ENCODE data around the gene PACRG.

PACRG gene

DNA sequence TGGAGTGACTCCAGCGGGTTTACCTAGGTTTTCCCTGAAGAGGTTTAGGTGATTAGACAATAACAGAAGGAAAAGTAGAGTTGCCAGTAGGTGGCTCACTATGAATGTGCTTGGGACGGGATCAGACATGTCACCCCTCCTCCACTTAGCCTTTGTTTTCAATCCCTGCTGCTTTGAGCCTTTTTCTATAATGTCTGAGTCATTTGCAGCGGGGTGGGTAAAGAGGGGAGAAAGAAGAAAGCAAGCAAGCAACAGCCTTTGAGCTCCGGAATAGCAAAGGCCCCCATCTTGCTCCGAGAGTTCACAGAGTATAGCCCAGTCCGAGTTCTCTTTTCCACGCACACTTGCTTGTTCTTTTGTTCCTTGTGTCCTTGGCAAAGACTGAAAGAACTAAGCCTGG, 129.1 kb downstream of the PACRG start:
- TF ChIP-seq, protein P1, sequence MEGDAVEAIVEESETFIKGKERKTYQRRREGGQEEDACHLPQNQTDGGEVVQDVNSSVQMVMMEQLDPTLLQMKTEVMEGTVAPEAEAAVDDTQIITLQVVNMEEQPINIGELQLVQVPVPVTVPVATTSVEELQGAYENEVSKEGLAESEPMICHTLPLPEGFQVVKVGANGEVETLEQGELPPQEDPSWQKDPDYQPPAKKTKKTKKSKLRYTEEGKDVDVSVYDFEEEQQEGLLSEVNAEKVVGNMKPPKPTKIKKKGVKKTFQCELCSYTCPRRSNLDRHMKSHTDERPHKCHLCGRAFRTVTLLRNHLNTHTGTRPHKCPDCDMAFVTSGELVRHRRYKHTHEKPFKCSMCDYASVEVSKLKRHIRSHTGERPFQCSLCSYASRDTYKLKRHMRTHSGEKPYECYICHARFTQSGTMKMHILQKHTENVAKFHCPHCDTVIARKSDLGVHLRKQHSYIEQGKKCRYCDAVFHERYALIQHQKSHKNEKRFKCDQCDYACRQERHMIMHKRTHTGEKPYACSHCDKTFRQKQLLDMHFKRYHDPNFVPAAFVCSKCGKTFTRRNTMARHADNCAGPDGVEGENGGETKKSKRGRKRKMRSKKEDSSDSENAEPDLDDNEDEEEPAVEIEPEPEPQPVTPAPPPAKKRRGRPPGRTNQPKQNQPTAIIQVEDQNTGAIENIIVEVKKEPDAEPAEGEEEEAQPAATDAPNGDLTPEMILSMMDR (IDR thresholded peaks at IDR 0.05; ENCODE audit: low read depth, low read length): peak; percentile 19
- TF ChIP-seq POLR2A (IDR thresholded peaks at IDR 0.05; ENCODE audit: extremely low read depth, insufficient read length): no peak
- DNase-seq (ENCODE audit: low read depth): peak; percentile 61
- H3K4me3 ChIP-seq (ENCODE audit: low read depth, low read length): no peak overlapping the region

DNA sequence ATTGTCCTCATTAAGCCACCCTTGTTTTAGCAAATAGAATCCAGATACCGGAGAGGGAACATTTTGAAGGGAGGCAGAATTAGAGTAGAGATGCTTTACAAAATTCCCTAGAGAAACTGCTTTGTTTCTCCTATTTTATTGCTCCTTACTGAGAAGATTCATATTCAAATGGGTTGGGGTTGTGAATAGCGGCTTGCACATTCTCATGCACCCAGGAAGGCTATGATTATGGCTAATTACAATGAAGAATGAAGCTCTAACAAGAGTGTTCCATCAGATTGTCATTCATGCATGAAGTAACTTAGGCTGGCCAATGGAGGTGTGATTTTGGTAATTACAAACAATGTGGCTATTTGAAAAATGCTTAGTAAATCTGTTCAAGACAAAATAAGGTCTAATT, 129.6 kb downstream of the PACRG start:
- no peak for DNase-seq (ENCODE audit: low read depth)
- TF ChIP-seq, protein P1 (IDR thresholded peaks at IDR 0.05; ENCODE audit: low read depth, low read length): no peak
- H3K4me3 ChIP-seq (ENCODE audit: low read depth, low read length): no peak overlapping the region

DNA sequence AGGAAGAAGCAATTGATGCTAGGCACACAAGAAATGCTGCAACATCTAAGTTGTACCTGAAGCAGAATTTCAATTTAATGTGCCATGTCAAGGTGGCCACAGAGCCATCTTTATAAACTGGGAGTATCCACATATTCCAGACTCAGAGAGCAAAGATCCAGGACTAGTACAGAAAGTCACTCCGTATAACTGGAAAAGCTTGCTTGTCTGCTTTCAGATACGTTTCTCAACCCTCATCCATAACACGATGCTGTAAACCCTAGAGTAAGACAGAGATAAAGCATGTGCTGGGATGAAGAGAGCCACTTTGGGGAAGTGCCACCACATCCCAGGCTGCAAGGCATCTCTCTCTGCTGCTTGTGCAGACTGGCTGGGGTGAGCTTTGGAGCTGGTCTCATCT, 134.7 kb downstream of the PACRG start:
- no peak for DNase-seq (ENCODE audit: low read depth)
- TF ChIP-seq MYC (IDR thresholded peaks at IDR 0.05; ENCODE audit: low read depth, low read length) (no peak), POLR2A (IDR thresholded peaks at IDR 0.05; ENCODE audit: extremely low read depth, insufficient read length) (no peak)
- TF ChIP-seq, protein P2, sequence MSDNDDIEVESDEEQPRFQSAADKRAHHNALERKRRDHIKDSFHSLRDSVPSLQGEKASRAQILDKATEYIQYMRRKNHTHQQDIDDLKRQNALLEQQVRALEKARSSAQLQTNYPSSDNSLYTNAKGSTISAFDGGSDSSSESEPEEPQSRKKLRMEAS (IDR thresholded peaks at IDR 0.05; ENCODE audit: low read depth, low read length): no peak
- TF ChIP-seq, protein P1 (IDR thresholded peaks at IDR 0.05; ENCODE audit: low read depth, low read length): no peak
- no peak overlapping the region for H3K4me3 ChIP-seq (ENCODE audit: low read depth, low read length)

DNA sequence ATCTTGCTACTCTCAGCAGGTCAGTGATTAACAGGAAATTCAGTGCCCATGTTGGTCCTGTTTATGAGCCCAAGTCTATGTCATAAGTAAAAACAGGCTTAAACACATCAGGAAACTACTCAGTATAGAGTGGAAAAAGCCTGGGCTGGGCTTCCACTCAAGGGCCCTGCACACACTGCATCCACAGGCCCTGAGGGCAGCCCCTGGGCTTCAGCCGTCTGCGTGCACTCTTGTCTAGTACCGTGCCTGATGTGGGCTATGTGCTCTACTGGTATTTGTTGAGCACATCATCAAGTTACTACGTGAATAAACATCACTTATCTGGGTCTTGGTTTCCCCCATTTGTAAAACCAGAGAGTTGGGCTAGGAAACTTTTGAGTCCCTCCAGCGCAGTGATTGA, 135.2 kb downstream of the PACRG start:
- DNase-seq (ENCODE audit: low read depth): no peak
- TF ChIP-seq MYC (IDR thresholded peaks at IDR 0.05; ENCODE audit: low read depth, low read length) (no peak), POLR2A (IDR thresholded peaks at IDR 0.05; ENCODE audit: extremely low read depth, insufficient read length) (no peak)
- TF ChIP-seq, protein P2 (IDR thresholded peaks at IDR 0.05; ENCODE audit: low read depth, low read length): no peak
- TF ChIP-seq, protein P1 (IDR thresholded peaks at IDR 0.05; ENCODE audit: low read depth, low read length): no peak
- H3K4me3 ChIP-seq (ENCODE audit: low read depth, low read length): no peak overlapping the region

DNA sequence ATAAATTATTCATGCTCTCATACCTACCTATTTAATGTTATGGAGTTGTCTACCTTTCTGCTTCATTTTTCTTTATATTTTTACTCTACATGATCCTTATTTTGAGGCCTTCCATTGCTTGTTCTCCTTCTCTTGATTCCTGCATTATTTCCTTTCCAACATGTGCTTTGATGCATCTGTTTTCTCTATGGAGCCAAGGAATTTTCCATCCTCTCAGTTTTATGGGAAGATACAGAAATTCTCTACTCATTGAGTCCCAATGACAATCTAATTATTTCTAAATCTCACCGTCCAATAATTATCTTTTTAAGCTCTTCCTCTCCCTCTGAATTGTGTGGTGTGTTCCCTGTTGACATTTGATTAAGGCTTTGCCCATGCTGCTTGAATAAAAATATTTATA, 136.0 kb downstream of the PACRG start:
- no peak for TF ChIP-seq POLR2A (IDR thresholded peaks at IDR 0.05; ENCODE audit: extremely low read depth, insufficient read length)
- no peak for DNase-seq (ENCODE audit: low read depth)

DNA sequence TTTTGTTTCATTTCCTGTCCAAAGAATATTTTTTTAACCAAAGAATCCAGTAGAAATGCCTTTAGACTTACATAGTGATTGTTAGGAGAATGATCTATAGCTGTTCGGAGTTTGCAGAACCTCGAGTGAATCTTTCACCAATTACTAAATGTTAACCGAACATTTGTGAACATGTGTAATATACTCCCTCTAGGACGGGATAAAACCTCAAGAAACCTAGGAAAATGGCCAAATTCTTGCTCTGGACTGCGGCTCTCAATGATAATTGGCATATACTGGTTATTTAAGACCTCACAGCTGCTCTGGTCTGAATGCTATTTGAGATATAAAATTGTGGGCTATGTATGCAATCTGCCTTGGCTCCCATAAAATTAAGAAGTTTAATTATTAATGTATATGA, 137.1 kb downstream of the PACRG start:
- H3K4me3 ChIP-seq (ENCODE audit: low read depth, low read length): no peak overlapping the region
- DNase-seq (ENCODE audit: low read depth): no peak
- TF ChIP-seq MYC (IDR thresholded peaks at IDR 0.05; ENCODE audit: low read depth, low read length): no peak
- TF ChIP-seq, protein P1 (IDR thresholded peaks at IDR 0.05; ENCODE audit: low read depth, low read length): no peak
- TF ChIP-seq POLR2A (IDR thresholded peaks at IDR 0.05; ENCODE audit: extremely low read depth, insufficient read length): no peak
- TF ChIP-seq, protein P2 (IDR thresholded peaks at IDR 0.05; ENCODE audit: low read depth, low read length): no peak

More for the DNA sequence above, 136.0 kb downstream of the PACRG start:
- H3K4me3 ChIP-seq (ENCODE audit: low read depth, low read length): no peak overlapping the region

DNA sequence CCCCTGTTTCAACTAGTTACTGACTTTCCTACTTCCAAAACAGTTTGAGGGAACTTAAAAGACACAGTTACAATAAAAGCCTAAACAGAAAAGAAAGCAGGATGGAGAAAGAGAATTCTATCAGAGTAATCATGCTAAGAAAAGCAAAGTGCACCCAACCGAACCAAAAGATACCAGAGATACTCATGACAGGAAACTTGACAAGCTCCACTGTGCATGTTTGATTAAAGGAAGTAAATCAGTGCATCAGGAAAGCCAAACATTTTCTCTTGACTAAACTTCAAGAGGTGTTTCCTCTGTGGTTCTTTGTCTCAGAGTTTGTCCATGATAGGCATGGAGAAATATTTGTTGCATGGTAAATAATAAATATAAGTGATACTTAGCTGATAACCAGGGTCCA, 138.9 kb downstream of the PACRG start:
- TF ChIP-seq, protein P1 (IDR thresholded peaks at IDR 0.05; ENCODE audit: low read depth, low read length): no peak
- TF ChIP-seq, protein P2 (IDR thresholded peaks at IDR 0.05; ENCODE audit: low read depth, low read length): no peak
- TF ChIP-seq POLR2A (IDR thresholded peaks at IDR 0.05; ENCODE audit: extremely low read depth, insufficient read length): no peak
- no peak for TF ChIP-seq MYC (IDR thresholded peaks at IDR 0.05; ENCODE audit: low read depth, low read length)
- no peak for DNase-seq (ENCODE audit: low read depth)
- no peak overlapping the region for H3K4me3 ChIP-seq (ENCODE audit: low read depth, low read length)

Measured in NB4 (cell line).